ENCODE data around the gene NPTX2.

The NPTX2 gene

DNA sequence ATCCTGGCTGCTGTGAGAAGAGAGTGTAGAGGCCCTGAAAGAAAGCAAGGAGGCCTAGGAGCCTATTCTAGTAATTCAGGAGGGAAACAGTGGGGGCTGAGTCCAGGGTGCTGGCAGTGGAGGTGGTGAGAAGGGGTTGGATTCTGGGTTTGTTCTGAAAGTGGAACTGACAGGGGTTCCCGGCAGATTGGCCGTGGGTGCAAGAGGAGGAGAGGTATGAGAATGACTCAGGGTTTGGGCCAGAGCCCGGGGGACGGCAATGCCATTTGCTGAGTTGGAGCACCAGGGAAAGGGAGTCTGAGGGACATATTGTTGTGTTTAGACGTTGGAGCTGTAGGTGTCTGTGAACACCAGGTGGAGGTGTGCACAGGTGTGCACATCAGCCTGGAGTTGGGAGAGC lies 38.5 kb downstream of the NPTX2 start:
- no peak for DNase-seq

DNA sequence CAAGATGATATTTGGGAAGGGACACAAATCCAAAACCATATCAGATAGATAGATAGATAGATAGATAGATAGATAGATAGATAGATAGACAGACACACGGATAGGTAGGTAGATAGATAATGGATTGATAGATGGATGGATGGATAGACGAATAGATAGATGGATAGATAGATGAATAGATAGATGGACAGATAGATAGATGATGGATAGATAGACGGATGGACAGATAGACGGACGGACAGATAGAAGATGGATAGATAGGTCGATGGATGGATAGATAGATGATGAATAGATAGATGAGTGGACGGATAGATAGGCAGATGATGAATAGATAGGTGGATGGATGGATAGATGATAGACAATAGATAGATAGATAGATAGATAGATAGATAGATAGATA lies 39.8 kb downstream of the NPTX2 start:
- DNase-seq: no peak

DNA sequence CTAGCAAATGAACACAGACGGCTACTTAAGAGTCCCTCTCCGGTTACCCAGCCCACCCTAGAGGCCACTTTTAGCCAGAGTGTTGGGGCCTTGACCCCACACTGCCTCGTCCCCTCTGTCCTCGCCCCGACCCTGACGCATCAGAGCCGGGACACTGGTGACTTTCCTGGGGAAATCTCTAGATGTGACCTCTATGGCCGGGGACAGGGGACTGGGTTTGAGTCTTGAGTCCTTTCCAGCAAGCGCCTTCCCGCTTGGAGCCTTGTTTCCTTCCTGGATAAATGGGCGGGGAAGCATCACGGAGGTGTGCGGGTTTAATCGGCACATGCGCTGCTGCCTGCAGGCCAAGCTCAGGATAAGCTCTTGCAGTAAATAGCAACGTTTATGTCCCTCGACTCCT lies 40.7 kb downstream of the NPTX2 start:
- DNase-seq: no peak

DNA sequence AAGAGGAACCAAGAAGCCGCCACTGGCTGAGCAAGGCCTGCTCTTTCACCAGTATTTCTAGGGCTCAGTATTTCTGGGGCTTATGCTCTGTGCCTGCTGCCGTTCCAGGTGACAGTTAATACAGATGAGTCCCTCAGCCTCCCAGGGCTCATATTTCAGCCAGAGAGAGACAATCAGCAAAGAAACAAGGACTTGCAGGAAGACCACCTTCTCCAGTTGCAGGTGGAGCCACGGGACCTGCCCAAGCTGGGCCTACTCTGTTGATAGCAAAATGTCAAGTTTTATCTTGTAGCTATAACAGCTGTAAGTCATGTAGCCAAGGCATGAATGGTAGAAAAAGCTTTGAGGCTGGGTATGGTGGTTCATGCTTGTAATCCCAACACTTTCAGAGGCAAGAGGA lies 42.7 kb downstream of the NPTX2 start:
- no peak for DNase-seq

DNA sequence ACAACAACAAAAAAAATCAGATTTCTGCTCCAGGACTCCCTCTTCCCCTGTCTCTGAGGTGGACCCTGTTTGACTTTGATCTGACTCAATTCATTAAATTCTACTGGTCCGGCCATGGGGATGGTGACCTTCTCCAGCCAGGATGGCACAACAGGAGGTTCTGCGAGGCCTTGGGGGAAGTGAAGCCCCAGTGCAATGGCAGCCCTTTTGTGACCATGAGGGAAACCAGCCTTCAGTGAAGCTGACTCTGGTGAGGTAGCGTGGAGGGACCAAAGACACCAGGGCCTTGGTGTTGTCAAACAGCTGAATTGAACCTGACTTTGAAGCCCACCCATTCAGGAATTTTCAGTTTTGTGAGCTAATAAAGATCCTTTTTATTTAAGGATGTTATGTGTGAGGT lies 44.5 kb downstream of the NPTX2 start:
- no peak for DNase-seq

DNA sequence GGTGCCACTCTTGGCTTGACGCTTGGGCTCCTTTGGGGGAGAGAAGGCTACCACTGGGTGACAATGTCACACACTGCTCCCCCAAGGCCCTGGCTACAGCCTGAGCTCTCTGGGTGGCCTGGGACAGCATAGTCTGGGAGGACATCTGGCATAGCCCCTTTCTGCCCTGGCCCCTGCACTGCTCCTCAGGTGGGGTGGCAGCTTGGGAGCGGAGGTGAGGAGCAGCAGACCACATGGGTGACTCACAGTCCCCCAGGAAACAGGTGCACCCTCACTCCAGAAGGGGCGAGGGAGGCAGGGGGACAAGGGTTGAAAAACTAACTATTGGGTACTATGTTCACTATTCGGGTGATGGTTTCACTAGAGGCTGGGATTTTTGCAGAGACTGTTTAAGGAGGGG lies 45.2 kb downstream of the NPTX2 start:
- DNase-seq: no peak

DNA sequence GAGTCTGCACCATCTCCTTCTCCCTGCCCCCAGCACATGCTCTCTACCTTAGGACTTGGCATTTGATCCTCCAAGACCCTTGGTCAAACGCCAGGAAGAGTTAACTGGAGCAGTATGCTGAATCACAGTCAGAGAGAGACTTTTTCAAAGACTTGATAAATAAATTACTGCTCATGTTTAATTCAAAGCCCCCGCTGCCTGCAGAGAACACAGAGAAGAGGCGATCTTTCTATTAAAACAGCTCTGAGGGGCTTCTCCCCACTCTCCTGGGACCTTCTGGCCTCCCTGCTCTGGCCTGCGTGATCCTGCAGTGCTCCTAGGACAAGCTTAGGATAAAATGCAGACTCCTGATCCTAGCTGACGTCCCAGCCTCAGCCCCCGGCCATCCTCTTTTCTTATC lies 47.8 kb downstream of the NPTX2 start:
- DNase-seq: no peak

DNA sequence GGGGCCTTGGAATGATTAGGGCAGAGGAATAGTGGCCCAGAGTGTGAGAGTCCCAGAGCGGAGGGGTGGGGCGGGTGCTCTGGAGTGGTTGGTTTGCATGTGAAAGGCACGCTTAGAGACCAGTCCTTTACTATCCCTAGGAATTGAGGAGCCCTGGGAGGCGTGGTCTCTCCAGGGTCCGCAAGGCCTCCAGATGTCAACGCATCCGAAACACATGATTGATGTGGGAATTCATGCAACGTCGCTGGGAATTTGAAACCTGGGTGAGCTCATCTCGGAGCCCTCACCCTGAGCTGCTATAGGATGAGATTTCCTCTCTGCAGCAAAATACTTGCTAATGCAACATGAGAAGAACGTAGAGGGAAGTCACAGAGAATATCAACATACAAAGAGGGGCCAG lies 51.2 kb downstream of the NPTX2 start:
- DNase-seq: no peak

DNA sequence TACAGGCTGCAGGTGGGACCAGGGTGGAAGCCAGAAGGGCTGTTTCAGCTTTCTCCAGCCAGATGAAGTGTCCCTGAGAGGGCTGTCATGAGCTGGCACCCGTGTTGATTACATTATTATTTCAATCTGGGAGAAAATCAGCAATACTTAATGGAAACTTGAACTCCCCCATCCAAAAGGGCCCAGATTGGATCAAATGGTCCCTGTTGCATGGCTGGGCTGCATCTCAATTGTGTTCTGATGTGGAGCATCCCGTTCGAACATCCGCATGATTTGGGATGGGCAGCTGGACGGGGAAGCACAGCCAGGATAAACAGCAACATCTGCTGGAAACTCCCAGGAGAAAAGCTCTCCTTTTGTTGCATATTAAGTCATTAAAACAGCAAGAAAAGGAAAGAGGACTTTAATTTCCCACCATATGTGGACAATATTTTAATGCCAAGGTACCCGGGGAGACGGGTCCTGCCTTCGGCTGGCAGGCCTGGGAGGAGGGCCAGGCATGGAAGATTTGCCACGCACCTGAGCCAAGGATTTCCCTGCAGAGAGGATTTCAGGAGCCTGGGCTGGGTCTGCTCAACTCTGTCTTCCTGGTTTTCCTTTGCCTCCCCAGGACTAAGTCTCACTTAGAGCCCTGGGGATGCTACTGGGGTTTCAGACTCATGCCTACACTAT lies 52.4 kb downstream of the NPTX2 start:
- DNase-seq: no peak

DNA sequence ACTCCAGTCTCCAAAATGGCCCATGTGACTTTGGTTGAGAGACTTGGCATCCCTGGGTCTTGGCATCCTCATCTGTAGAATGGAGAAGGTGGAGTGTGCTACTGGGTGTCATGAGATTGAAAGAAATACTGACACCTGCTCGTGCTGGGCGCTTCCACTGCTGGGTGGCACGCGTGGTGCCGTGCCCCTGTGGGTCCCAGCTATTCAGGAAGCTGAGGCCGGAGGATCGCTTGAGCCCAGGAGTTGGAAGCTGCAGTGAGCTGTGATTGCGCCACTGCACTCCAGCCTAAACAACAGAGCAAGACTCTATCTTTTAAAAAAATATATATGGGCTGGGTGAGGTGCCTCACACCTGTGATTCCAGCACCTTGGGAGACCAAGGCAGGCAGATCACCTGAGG lies 53.1 kb downstream of the NPTX2 start:
- no peak for DNase-seq

DNA sequence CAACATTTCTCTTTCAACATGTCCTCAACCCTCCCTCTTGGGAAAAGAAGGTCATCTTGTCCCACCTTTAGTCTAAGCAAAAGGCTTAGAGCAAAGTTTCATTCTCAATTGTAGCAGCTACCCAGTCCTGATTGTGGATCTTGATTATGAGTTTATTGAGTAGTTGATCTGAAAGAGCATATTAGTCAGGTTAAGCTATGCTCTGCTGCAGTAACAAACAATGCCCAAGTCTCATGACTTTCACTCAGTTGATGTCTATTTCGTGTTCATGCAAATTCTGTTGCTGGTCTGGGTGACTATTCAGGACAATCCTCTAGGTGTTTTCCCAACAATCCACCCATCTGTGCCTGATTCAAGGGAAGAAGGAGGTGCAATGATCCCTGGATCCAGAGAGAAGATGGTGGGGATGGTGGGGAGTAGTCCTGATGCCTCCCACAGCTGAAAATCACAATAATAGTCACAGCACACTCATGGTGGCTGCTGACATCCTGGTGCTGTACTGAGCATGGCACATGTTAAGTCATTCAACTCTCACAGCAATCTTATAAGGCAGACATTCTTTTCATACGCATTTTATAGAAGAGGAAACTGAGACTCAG lies 54.7 kb downstream of the NPTX2 start:
- no peak for DNase-seq

DNA sequence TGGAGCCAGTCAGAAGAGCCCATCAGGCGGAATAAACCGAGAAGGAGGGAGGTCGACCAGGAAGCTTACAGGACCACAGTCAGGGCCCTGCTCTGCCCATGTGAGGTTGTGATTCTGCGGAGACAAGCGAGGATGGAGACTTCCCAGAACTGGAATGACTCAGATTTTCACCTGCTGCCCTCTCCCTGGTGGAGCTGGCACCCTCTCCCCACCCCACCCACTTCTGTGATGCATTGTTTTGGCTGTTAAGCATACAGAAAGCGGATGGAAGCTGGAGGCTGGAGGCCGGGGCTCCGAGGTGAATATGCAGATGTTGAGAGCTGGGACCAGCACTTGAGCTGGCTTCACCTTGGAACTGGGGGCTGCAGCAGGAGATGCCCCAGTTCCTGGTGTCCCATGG lies 57.4 kb downstream of the NPTX2 start:
- DNase-seq: no peak

DNA sequence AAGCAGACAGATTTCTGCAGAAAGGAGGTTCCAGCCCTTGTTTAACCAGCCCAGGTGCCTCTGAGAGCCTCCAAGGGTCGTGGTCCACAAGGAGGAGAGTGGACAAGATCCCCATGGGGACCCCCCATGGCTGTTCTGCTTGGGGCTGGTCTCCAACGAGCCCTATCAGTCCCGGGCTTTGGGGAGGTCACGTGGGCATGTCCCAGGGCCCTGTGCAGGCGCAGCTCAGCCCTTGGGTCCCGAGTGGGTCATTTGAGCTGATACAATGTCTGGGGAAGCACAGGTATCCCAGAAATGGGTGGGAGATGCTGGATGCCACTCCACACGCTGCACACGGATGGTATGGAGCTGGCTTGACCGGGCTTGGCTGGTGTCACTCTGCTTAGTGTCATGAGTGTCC lies 57.8 kb downstream of the NPTX2 start:
- no peak for DNase-seq

DNA sequence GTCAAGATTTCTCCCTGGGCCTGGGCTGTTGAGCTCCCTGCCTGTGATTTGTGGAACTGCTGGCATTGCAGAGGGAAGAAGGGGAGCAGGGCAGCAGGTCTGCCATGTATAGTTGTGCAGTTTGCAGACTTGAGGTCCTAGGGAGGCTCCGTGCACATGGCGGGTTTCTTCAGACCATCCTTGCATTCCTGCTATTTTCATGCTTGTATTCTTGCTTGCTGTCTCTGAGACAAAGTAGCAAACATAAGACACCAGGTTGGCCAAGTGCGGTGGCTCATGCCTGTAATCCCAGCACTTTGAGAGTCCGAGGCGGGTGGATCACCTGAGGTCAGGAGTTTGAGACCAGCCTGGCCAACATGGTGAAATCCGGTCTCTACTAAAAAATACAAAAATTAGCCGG lies 61.1 kb downstream of the NPTX2 start:
- DNase-seq: no peak

Data from CD4-positive, alpha-beta T cell treated with Interferon gamma for 1 hour (primary cell).